GM19035 (cell line): ENCODE results near the gene SLC25A21.
"Not testable (repeated sequence)": the region's sequence is repeated elsewhere in the genome, so short reads cannot be mapped to it uniquely, and the experiment has no call there.

Source experiments
- ATAC-seq: cut with Tn5 transposase; IDR thresholded peaks from one replicate; pipeline ENCODE4 v1.9.1; 2021; ENCODE audit not compliant: unreplicated experiment

Gene SLC25A21

DNA sequence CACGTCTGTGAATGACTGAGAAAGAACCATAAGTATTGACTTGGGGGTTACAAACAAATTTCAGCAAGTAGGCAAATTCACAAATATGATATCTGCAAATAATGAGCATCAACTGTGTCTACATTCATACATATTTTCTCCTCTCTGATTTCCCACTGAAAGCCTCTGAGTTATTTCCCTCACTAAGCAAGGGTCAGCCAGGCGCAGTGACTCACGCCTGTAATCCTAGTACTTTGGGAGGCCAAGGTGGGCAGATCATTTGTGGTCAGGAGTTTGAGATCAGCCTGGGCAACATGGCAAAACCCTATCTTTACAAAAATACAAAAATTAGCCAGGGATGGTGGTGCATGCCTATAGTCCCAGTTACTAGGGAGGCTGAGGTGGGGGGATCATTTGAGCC is 80.8 kb downstream of the SLC25A21 start:
- ATAC-seq, result no peak

DNA sequence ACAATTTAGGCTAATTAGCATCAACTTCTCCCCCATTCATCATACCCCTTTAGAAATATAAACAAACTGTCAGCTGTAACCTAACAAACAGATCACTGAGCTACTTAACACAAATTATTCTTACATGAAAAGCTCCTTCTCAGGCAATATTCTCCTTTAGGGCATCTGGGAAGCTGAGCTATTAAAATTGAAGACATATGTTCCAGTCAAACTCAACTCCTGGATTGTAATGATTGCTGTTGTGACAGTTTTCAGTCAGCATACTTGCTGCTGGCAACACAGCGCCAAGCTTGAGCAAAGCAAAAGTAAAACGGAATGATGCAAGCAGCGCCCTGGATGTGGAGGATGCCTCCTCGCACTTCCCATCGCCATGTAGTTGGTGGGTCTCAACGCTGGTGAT is 82.4 kb downstream of the SLC25A21 start:
- no peak for ATAC-seq

DNA sequence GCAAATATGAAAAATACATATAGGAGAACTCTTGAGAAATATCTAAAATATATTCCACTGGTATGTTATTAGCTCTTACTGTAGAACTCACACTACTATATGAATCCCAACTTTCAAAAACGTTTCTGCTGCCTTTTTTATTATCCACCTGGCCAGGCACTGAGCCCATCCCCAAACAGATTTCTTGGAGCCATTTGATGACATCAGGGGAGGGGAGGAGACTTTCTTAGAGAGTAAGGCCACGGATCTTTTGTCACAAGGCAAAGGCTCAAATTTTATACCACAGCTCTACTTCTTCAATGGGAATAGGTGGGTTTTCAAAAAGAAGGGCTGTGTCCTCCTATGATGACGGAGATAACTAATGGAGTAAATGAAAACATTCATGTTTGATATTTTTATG is 83.0 kb downstream of the SLC25A21 start:
- no peak for ATAC-seq

DNA sequence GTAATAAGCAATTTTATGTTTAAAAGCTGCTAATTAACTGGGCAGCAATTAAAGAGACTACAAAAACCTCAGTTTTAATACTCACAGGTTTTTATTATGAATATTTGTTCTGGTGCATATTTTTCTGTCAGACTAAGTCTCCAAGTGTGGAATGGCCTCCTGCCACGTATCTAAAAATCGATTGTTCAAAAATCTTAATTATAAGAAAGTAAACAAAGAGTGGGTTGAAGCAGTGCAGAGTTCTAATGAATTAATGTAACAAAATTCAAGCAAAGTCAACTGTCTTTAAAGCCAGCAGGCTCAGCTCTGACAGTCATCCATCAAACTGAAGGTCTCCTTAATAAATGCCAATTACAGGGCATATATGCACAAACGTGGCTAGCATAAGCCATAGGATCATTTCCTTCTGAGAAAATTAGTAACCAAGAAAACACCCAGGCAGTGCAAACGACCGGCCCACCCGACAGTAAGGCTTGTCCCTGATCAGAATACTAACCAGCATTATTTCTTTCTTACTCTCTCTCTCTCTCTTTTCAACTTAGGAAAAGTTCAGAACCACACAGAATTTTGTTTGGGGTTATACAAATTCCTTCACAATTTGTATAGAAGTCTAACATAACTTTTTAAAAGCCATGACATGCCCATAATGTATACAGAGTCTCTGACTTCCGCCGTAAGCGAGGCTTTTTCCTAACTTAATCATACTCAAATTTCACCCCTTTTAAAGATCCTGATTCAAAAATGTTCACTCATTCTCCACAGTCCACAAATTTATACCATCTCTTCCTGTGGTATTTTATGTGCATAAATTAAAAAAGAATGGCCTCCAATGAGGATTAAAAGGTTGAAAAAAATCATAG is 83.8 kb downstream of the SLC25A21 start:
- ATAC-seq, result no peak

DNA sequence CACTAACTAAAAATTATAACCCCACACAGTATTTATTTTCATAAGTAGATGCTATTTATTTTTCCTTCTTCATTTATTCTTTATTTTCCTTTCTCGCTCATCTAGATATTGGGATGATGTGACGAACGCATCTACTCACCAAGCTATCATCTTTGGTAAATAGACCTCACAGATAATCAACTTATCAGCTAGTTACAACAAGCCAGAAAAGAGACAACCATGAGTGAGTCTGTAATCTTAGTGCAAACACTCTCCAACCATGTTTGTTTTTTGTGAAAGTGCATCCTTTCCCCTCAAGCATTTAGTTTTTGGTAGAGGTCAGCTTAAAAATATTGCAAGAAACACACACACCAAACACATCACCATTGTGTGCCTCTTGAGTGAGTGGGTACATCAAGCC is 84.9 kb downstream of the SLC25A21 start:
- ATAC-seq, result no peak

DNA sequence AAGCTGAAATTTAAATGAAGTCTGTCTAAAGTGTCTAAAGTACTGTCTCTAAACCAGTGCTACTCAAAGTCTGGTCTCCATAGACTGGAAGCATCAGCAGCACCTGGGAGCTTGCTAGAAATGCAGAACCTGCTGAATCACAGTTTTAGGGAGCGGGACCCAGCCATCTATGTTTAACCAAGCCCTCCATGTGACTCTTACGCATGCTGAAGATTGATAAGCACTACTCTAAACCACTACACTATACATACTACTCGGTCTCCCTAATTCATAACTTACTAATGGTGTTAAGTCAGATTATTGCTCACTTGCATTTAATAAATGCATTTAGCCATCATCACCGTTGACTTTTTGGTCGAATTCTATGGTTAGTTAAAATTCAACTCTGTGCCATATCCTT is 88.8 kb downstream of the SLC25A21 start:
- ATAC-seq, result no peak

DNA sequence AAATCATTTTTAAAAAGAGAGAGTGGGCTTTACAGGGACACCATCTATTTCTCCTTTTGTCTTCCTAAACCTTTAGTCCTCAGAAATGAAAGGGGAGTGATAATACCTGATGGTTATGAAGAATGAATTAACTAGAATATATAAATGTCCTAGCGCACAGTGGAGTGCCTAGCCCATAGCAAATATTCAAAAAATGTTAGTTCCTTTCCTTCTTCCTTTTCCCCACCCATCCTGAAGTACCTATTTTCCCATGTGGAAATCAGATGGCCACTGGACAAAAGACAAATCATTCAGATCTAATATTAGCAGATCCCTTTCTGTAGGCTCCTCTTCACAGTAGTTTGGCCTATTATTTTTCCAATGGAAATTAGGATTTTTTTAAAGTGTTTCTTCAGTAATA is 90.0 kb downstream of the SLC25A21 start:
- ATAC-seq, result no peak

DNA sequence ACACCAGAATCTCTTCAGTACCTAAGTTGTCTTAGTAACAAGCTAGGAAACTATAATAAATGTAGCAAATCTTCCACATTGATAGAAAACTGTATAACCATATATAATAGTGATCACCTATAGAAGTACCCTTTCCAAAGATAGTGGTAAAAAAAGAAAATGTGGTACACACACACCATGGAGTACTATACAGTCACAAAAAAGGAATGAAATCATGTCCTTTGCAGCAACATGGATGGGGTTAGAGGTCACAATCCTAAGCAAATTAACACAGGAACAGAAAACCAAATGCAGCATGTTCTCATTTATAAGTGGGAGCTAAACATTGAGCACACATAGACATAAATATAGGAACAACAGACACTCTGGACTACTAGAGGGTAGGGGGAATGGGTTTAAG is 90.5 kb downstream of the SLC25A21 start:
- no peak for ATAC-seq

DNA sequence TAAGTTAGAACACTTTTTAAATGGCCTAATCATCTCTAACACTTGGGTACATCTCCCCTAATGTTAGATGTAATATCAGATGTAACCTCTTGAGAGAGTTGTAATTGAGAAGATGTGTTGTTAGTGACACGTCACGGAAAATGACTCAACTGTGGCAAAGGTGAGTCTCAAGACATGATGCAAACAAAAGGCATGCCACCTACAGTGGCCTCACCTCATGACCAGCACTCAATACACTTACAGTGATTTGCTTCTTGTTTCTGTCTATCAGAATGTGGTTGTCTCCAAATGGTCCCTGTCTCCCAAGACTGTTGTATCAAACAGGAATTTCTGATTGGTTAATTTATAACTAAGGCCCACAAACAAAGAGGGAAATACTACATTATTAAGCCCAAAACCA is 91.2 kb downstream of the SLC25A21 start:
- ATAC-seq, result no peak

DNA sequence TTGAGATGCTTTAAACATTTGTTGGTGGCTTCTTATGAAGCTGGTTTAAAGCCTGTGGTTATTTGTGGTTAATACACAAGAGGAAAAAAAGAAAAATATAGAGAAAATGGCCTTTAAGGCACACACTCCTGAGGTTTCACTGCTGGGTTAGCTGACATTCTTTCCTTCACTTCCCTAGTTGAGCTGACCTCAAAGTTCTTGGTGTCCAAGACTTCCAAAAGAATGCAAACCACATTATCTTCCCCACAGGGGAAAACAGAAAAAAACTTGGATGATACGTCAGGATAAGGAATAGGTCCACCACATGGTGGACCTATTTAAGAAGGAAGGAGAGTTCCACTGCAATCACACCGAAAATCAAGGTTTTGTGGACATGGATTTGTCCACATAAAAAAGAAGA is 94.3 kb downstream of the SLC25A21 start:
- ATAC-seq, result no peak

DNA sequence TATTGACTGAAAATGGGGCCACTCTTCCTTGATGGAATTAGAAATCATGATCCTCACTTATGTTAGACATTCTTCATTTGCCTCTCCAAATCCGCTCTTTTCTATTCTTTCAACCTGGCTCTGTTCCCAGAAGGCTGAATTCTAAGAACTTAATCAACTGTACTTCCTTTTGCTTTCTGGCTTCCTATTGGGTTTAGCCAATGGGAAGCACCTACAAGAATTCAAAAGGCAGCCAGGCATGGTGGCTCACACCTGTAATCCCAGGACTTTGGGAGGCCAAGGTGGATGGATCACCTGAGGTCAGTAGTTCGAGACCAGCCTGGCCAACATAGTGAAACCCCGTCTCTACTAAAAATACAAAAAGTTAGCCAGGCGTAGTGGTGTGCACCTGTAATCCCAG is 98.1 kb downstream of the SLC25A21 start:
- ATAC-seq, result not testable (repeated sequence)

DNA sequence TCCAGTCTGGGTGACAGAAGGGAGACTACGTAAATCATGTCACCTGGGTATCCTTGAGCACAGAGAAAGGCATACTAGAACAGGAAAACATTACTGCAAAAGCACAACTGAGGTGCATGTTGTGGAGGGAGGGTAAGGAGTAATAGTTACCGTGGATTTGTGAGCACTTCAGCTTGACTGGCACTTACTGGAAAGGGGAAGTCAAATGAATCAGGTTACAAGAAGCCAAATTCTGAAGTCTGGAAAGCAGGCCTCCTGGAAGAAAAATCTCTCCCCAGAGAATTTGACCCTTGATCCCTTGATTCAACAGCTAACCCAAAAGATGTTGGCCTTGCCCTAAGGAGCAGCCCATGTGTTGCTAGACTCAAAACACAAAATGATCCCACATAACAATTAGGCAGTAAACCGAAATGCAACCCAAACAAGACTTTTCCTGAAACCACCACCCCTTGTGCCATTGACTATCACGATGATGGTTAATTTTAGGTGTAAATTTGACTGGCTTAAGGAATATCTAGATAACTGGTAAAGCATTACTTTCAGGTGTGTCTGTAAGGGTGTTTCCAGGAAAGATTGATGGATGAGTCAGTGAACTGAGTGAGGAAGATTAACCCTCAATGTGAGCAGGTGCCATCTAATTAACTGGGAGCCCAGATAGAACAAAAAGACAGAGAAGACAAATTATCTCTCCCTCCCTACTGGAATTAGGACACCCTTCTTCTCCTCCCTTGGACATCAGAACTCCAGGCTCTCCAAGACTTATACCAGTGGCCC is 108.8 kb downstream of the SLC25A21 start:
- ATAC-seq, result no peak

DNA sequence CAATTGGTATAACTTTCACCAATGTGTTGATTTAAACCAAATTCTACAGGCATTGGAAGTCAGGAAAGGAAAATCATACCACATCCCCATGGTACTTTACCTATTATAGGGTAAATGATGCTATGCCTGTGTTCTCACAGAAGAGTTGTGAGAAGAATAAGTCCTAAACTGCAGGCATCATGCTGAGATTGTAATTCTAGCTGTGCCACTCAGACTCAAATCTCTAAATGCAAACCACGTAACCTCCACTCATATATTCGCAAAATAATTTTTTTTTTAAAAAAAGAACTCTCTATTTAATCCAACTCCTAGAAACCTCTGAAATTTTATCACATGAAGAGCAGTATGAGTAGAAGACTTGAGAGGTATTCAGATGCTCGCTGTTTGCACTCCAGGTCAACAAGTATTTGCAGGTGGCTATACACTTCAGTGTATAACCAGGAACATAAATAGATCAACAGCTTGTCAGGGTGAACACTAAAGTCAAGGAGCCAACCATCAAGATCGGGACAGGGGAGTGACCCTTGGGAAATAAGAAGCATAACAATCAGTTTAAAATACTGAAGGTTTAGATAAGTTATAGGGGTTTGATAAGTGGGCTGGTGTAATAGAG is 110.1 kb downstream of the SLC25A21 start:
- ATAC-seq, result no peak

DNA sequence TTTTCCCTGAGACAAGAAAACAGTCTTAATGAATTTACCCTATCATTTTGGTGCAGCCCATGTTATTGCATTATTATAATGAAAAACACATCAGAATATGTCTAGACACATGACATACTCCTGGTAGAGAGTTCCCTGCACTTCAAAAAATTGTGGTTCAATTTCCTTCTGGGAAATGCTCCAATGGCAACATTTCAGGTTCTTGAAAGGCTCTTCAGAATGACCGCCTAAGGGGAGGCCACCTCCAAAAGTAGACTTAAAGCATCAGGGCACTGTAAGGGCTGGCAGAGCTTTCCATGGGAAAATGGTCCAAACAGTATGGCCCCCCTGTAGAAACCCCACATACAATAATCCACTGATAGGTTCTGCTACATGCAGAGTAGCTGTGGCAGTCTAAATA is 110.7 kb downstream of the SLC25A21 start:
- ATAC-seq, result no peak

DNA sequence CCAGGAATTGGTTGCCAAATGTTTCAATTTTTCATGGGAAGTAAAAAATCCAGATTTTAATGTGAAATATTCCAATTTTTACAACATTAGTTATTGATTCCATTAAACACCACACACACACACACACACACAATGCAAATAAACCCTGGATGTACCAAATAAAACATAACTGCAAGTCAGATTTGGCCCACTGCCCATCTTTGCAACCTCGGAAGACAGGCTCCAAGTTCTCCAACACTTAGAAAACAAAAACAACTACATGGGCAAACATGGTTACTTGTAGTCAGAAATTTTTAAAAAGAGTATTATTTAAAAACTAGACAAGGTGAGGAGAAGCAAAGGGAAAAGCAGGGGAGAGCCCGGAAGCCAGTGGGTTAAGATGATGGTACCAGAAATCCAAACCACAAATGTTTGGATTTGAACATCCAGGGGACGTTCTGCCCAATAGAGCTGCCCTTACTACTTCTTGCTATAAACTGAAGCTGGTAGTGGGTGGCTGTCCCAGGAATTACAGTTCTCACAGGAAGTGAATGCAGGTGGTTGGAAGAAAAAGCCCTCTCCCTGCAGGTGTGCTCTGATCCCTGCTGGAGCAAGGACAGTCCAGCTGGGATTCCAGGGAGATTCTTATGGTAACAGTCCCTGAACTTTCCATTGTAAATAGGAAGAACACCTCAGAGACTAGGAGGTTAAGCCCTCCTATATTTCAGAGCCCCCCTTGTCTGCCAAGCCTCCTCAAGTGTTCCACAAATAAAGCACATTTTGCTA is 111.7 kb downstream of the SLC25A21 start:
- ATAC-seq, result no peak

DNA sequence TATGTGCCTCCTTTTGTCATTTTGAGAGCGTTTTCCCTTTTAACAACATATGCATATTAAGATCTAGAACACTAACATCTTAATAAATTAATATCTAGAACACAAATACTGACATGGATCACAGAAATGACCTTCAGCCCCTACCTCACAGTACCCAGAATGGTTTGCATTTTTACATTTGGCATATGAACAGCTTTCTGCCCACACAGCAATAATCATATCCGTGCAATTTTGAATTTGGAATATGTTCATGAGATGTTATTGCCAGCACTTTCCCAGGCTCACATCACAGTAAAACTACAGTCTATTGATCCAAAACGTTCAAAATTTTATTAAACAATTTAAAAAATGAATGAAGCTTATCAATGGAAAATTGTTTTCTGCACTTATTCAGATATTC is 114.6 kb downstream of the SLC25A21 start:
- ATAC-seq, result no peak

DNA sequence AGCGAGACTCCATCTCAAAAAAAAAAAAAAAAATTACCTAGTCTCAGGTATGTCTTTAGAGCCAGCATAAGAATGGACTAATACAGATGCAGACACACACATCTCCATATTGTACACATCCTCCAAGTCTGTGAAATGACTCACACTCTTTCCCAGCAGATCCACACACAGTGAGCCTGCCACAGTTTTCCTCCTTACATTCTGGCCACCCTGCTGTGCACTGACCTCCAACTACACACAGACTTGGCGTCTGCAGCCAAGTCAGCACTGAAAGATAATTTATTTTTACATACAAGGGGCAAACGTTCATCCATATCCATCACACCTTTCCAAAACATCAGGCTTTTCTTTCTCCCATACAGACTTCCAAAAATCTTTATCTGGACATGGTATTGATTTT is 115.9 kb downstream of the SLC25A21 start:
- no peak for ATAC-seq

DNA sequence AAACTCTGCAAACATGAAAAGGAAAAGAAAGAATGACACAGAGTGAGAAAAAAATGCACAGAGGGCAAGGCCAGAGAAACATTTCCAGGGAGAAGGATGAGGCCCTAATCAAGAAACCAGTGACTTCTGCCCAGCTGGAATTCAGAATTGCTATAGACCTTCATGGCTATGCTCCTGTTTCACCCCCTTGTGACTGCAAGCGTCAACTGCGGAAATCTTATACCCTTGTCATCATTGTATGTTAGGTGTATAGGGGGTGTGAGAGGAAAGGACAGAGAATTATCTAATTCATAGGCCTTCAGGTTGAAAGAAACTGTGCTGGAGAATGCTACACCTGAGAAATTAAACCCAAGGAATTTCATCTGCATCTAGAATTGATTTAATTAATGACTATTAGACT is 117.5 kb downstream of the SLC25A21 start:
- no peak for ATAC-seq

DNA sequence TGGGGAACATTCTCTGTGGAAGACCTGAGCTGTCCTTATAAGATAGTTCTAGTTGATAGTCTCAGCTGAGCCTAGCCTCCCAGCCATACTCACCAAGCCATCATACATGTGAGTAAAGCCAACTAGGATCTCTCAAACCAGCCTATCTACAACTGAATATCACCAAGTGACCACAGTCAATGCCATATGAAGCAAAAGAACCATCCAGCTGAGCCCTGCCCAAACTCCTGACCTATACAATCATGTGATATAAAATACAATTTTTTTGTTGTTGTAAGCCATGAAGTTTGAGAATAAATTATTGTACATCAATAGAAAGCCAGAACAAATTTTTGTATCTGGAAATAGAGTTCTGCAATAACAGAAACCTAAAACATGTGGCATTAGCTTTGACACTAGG is 118.3 kb downstream of the SLC25A21 start:
- no peak for ATAC-seq

DNA sequence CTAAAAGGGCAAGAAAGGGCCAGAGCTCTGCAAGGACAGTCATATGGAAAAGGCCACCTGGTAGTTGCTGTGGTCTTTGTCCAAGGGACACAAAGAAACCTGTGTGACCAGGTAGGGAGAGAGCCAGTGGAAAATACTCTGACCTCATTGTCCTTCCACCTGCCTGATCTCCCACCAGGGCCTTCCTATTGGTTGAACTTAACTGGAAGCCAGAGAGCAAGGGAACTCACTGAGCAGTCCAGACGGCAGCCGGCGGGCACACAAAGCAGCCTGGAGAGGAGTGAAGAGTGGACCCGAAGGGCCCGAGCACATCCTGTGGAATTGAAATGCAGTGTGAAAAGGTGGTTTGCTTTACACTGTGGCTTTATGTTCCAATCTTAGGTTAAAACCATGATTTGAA is 120.7 kb downstream of the SLC25A21 start:
- ATAC-seq, result no peak

DNA sequence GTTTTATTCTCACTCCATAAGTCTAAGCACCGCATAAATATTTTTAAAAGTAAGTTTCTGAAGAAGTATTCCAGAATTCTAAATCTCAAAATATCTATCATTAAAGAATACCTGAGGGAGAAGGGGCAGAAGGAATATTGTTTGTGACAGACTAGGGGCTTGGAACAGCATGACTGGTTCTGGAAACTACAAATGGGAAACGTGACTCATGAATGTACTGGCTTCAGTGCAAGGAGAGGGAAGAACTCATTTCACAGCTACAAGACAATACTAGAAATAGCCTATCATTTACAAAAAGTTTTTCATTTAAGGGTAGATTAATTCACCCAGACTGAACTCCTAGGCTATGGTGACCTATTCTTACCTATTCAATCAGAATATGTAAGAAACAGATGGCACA is 121.3 kb downstream of the SLC25A21 start:
- no peak for ATAC-seq
